HG03342 (cell line): ENCODE data around the gene TP53.
"Not testable (repeated sequence)": the region's sequence is repeated elsewhere in the genome, so short reads cannot be mapped to it uniquely, and the experiment has no call there.

Experiments used
- ATAC-seq: cut with Tn5 transposase; IDR thresholded peaks from one replicate; pipeline ENCODE4 v1.9.1; 2021; ENCODE audit warnings: mild to moderate bottlenecking, moderate library complexity; ENCODE audit not compliant: unreplicated experiment

TP53 gene

GRCh38 chr17:7632492-7632894, 54.8 kb downstream of the TP53 start:
- no peak for ATAC-seq

DNA sequence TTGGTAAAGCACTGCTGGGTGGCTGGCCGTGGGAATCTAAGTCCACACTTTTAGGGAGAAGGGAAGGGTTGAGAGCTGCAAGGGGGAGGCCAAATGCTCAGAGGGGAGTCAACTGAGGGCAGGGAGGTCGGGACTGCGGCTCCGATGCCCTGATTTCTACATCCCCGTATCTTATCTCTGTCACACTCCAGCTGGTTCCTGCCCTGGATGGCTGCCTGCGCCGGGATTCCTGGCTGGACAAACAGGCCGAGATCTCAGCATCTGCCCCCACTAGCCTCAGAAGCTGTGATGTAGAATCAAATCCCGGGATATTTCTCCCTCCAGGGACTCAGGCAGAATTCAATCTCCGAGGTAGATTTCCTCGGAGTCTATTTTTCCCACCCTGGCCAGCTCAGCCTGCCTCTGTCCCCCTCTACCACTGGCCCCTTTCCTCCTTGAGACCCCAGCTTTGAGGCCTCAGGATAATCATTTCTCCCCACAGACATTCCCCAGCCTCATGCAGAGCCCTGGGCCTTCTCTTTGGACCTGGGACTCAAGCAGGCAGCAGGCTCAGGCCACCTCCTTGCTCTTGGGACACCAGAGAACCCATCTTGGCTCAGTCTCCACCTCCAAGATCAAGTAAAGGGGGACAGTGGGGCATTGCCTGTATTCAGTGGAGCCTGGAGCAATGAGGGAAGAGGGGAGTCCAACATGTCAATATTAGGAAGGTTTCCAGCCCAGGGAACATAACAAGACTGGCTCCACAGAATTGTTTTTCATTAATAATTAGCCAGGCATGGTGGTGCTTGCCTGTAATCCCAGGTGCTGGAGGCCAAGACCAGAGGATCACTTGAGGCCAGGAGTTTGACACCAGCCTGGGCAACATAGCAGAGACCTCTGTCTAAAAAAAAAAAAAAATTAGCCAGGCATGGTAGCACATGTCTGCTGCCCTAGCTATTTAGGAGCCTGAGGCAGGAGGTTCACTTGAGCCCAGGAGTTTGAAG, 55.6 kb downstream of the TP53 start:
- no peak for ATAC-seq

- ATAC-seq, result no peak
Measured at GRCh38 chr17:7629939-7630571, 57.2 kb downstream of the TP53 start, which contains the start of gene SHBG. SHBG (plus strand) TSS chr17:7630135; CDS start chr17:7630173, 38 bp downstream.

GRCh38 chr17:7627250-7628121, 59.8 kb downstream of the TP53 start, which contains the start of gene SAT2:
SAT2 (minus strand) TSS chr17:7627821; CDS start chr17:7627635, 186 bp downstream.
- ATAC-seq, result peak; percentile 87

- ATAC-seq, result no peak
Measured at GRCh38 chr17:7626956-7627249, 60.4 kb downstream of the TP53 start.

DNA sequence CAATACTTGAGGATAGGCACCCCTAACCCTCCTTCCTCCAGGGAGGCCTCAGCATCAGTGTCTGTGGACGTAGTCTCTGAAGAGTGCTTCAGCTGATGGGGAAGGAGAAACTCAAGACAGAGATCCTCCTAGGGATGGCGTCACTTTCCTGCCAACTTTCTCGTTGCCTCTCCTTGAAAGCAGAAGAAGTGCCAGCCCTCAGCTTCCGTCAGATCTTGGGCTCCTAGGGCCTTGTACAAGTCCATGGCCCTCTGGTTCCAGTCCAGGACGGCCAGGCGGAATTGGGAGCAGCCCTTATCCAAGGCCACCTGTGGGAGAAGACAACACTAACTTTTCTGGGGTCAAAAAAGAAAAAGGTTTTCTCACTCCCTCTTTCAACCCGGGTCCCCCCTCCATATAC, 61.0 kb downstream of the TP53 start:
- no peak for ATAC-seq

GRCh38 chr17:7625749-7626148, 61.5 kb downstream of the TP53 start:
- not testable (repeated sequence) for ATAC-seq

- ATAC-seq, result no peak
Measured at GRCh38 chr17:7623661-7624060, 63.6 kb downstream of the TP53 start.

DNA sequence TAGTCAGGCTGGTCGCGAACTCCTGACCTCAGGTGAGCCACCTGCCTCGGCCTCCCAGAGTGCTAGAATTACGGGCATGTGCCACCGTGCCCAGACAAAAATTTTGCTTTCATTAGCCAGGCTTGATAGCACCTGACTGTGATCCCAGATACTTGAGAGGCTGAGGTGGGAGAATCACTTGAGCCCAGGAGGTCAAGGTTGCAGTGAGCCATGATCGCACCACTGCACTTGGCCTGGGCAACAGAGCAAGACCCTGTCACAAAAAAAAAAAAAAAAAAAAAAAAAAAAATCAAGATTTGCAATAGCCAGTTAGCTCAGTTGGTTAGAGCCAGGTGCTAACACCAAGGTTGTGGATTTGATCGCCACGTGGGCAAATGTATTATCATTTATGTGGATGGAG, 66.5 kb downstream of the TP53 start:
- ATAC-seq, result no peak

GRCh38 chr17:7618608-7619007, 68.7 kb downstream of the TP53 start:
- no peak for ATAC-seq
